Tibial nerve (tissue), 3 donors: ENCODE measurements around the gene PXDN.

Source experiments
- POLR2A ChIP-seq, 2 donors: fragments of 450-650 bp; IDR thresholded peaks; one replicate each; pipeline ENCODE4 v1.6.1; 2017; ENCODE audit warnings: antibody characterized with exemption in 2 of 2, mild to moderate bottlenecking in 2 of 2, moderate library complexity in 2 of 2
- TF ChIP-seq, protein P1 (sequence below), 5 experiments: fragments of 200-600 bp in 3 of 5; fragments of 450-650 bp in 2 of 5; sonication (generic) in 3 of 5; IDR thresholded peaks; one replicate each; pipeline ENCODE4 v1.5.1; 2016 to 2019; ENCODE audit warnings: antibody characterized with exemption in 5 of 5, mild to moderate bottlenecking in 3 of 5, moderate library complexity in 2 of 5

DNA sequence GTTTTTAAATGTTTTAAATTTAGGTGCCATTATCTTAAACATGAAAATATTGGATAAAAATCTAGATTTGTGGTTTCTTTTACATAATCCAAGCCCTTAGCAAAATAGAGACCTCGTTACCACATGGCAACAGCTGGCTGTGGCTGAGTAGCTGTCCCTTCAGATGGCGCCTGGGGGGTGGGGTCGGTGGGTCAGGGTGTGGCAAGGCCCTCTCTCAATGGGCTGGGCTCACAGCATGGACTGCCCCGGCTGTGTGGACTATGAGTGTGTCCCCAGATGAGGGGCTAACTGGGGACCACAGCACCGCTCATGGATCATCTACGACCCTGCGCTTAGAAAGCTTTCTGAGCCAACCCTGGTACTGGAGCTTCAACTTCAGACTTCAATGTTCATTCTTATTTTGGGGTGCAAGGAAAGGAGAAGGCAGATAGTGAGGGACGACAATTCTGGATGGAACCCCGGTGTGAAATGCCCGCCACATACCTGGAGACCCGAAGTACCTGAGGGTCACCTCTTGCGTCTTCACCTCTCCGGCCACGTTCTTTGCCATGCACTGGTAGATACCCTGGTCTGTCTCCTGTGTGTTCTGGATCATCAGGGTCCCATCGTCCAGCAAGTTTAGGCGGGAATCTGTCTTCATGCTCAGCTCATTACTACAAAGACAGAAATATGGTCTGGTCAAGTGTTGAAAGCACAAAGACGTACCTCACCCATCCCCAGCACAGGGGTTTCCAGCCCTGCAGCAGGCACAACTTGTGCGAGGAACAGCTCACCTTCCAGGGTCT is 71.0 kb downstream of the PXDN start:
- TF ChIP-seq, protein P1, sequence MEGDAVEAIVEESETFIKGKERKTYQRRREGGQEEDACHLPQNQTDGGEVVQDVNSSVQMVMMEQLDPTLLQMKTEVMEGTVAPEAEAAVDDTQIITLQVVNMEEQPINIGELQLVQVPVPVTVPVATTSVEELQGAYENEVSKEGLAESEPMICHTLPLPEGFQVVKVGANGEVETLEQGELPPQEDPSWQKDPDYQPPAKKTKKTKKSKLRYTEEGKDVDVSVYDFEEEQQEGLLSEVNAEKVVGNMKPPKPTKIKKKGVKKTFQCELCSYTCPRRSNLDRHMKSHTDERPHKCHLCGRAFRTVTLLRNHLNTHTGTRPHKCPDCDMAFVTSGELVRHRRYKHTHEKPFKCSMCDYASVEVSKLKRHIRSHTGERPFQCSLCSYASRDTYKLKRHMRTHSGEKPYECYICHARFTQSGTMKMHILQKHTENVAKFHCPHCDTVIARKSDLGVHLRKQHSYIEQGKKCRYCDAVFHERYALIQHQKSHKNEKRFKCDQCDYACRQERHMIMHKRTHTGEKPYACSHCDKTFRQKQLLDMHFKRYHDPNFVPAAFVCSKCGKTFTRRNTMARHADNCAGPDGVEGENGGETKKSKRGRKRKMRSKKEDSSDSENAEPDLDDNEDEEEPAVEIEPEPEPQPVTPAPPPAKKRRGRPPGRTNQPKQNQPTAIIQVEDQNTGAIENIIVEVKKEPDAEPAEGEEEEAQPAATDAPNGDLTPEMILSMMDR (IDR thresholded peaks at IDR 0.05), result no peak
- TF ChIP-seq POLR2A (IDR thresholded peaks at IDR 0.05), result no peak
